Keratinocyte (primary cell): ENCODE measurements around the gene NFASC. TPM values are rescaled to one million over a fixed set of nuclear protein-coding genes. Genes with fewer than 3 reads are reported as not detected.

Experiments
- DNase-seq: peaks from one replicate; pipeline ENCODE4 v3.0.0-alpha.2; 2011; ENCODE audit warnings: low read depth, missing footprints, low spot score
- FAIRE-seq: peaks from 2 replicates; lab custom pipeline; 2011; peaks lifted over from hg19 to GRCh38; lab: Jason Lieb, UNC
- H2AFZ ChIP-seq: 2 replicates; pipeline ENCODE4 v1.6.0; 2012; ENCODE audit warnings: low read length, control low read depth, inconsistent platforms; ENCODE audit not compliant: control insufficient read depth
- H3K27ac ChIP-seq: 2 replicates; pipeline ENCODE4 v1.5.1; 2011; ENCODE audit warnings: low read length; ENCODE audit not compliant: control insufficient read depth, insufficient read depth
- H3K27me3 ChIP-seq: 3 replicates; pipeline ENCODE4 v1.6.0; 2011; ENCODE audit warnings: low read length; ENCODE audit not compliant: control insufficient read depth, insufficient read depth; ENCODE audit errors: extremely low read depth
- H3K36me3 ChIP-seq, 2 experiments: 2 replicates in 1 of 2; 3 replicates in 1 of 2; pipeline ENCODE4 v1.5.1; 2011; ENCODE audit warnings: low read length in 2 of 2, mild to moderate bottlenecking in 1 of 2; ENCODE audit not compliant: control insufficient read depth in 2 of 2, insufficient read depth in 2 of 2; ENCODE audit errors: extremely low read depth in 1 of 2
- H3K4me1 ChIP-seq: 3 replicates; pipeline ENCODE4 v1.5.1; 2011; ENCODE audit warnings: low read length; ENCODE audit not compliant: control insufficient read depth, insufficient read depth; ENCODE audit errors: extremely low read depth
- H3K4me2 ChIP-seq: 3 replicates; pipeline ENCODE4 v1.6.0; 2011; ENCODE audit warnings: low read depth, low read length; ENCODE audit not compliant: control insufficient read depth, insufficient read depth; ENCODE audit errors: extremely low read depth
- H3K4me3 ChIP-seq, 3 experiments: fragments of 200-600 bp in 1 of 3; sonication (generic) in 1 of 3; 2 replicates in 2 of 3; 3 replicates in 1 of 3; pipeline ENCODE4 v1.5.1; 2011 to 2016; ENCODE audit warnings: low read length in 3 of 3, mild to moderate bottlenecking in 3 of 3, control low read depth in 2 of 3, inconsistent platforms in 1 of 3, low read depth in 1 of 3, mixed read lengths in 1 of 3, mixed run types in 1 of 3, moderate library complexity in 1 of 3; ENCODE audit not compliant: control insufficient read depth in 2 of 3, insufficient read depth in 2 of 3; ENCODE audit errors: extremely low read depth in 1 of 3
- H3K79me2 ChIP-seq: 2 replicates; pipeline ENCODE4 v1.6.0; 2012; ENCODE audit warnings: low read length; ENCODE audit not compliant: control insufficient read depth, insufficient read depth
- H3K9ac ChIP-seq: 3 replicates; pipeline ENCODE4 v1.6.0; 2011; ENCODE audit warnings: low read length; ENCODE audit not compliant: control insufficient read depth, insufficient read depth; ENCODE audit errors: extremely low read depth
- H3K9me1 ChIP-seq: 3 replicates; pipeline ENCODE4 v1.6.0; 2011; ENCODE audit warnings: low read length; ENCODE audit not compliant: control insufficient read depth, insufficient read depth; ENCODE audit errors: extremely low read depth
- H3K9me3 ChIP-seq: 2 replicates; pipeline ENCODE4 v1.5.1; 2012; ENCODE audit warnings: low read depth, low read length; ENCODE audit not compliant: control insufficient read depth
- H4K20me1 ChIP-seq: 3 replicates; pipeline ENCODE4 v1.6.0; 2011; ENCODE audit warnings: low read length; ENCODE audit not compliant: control insufficient read depth, insufficient read depth; ENCODE audit errors: extremely low read depth
- CTCF ChIP-seq, 3 experiments: IDR thresholded peaks in 1 of 3; conservative IDR thresholded peaks in 1 of 3; optimal IDR thresholded peaks in 1 of 3; 2 replicates in 2 of 3; 3 replicates in 1 of 3; pipeline versions ENCODE3 to v1.5.1; 2011; ENCODE audit warnings: low read length in 3 of 3, mild to moderate bottlenecking in 3 of 3, moderate library complexity in 2 of 3, control low read depth in 1 of 3, inconsistent platforms in 1 of 3; ENCODE audit not compliant: insufficient read depth in 2 of 3; ENCODE audit errors: extremely low read depth in 1 of 3
- EZH2 ChIP-seq: IDR thresholded peaks from one replicate; pipeline ENCODE4 v1.6.1; 2012; ENCODE audit warnings: inconsistent platforms, mild to moderate bottlenecking, low read length, moderate library complexity
- dilution Hi-C: fragments of 300-500 bp; cut with MboI; formaldehyde crosslinking; loops from one replicate; pipeline ENCODE4 v1.7.0; 2020; ENCODE audit warnings: low sequenced_read_pairs; ENCODE audit not compliant: extremely low pct_ligation_motif_present
- polyA plus RNA-seq, 5 experiments: library from polyadenylated mRNA; depleted of rRNA in 3 of 5; stranded (reverse) in 3 of 5; stranded (forward) in 1 of 5; unstranded in 1 of 5; fragments of >200 nt; gene quantifications; 1 replicate in 1 of 5; 2 replicates in 3 of 5; 3 replicates in 1 of 5; pipeline versions ENCODE4 v1.2.1 to v1.2.3, GENCODE V29; 2011 to 2012; ENCODE audit warnings: missing spikeins in 2 of 5, low read depth in 1 of 5, low replicate concordance in 1 of 5

The NFASC gene
- polyA plus RNA-seq, 1 donor (not counting 4 experiments of a cell fraction or from before 2014, with no cell fraction given), result 4.3 TPM

DNA sequence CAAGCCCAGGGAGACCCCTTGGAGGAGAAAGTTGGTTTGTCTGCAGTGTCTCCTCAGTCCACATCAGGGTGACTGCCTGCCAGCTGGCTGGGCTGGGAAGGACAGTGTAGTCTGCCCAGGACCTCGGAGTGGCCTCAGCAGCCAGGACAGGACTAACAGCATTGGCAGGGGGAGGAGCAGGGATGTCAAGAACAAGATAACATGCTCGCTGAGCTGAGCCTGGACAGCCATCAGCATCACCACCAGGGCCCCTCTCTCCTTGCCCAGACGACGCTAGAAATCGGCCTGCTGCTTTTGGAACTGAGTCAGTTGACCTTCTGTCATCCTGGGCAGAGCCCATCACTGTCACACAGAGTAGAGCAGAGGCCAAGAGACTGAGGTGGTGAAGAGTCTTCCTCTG is 88.7 kb downstream of the NFASC start:
- Histone ChIP-seq H3K4me3 (no peak overlapping the region), H2AFZ (no peak overlapping the region), H3K27ac (no peak overlapping the region), H3K36me3 (no peaks in the 10 kb centered on the region), H3K27me3 (no peaks in the 10 kb centered on the region), H3K9me3 (no peaks in the 10 kb centered on the region), H4K20me1 (no peaks in the 10 kb centered on the region), H3K9ac (no peak overlapping the region), H3K4me1 (no peaks in the 10 kb centered on the region), H3K9me1 (no peaks in the 10 kb centered on the region), H3K79me2 (no peaks in the 10 kb centered on the region), H3K4me2 (no peak overlapping the region)
- no peak for TF ChIP-seq EZH2
- TF ChIP-seq CTCF (optimal IDR thresholded peaks at IDR 0.05 in 1 of 3, IDR thresholded peaks at IDR 0.05 in 1 of 3, conservative IDR thresholded peaks at IDR 0.05 in 1 of 3; ENCODE audit: extremely low read depth in 1 of 3, insufficient read depth in 2 of 3, low read length in 3 of 3), result no peak
- DNase-seq, result no peak
- dilution Hi-C loops, result loop anchor here (25.0 kb wide), 1 partner anchor 147 kb away; no protein-coding TSS in a partner anchor
- FAIRE-seq, result no peak

- Histone ChIP-seq H4K20me1 (no peaks in the 10 kb centered on the region), H3K9ac (no peak overlapping the region), H3K9me3 (no peaks in the 10 kb centered on the region), H3K4me1 (no peaks in the 10 kb centered on the region), H3K79me2 (no peaks in the 10 kb centered on the region), H3K36me3 (no peaks in the 10 kb centered on the region), H3K4me2 (no peak overlapping the region), H3K27me3 (peaks cover 1% of the 10 kb centered on the region), H3K9me1 (no peaks in the 10 kb centered on the region), H3K4me3 (no peak overlapping the region), H3K27ac (no peak overlapping the region), H2AFZ (no peak overlapping the region)
- TF ChIP-seq CTCF (optimal IDR thresholded peaks at IDR 0.05 in 1 of 3, IDR thresholded peaks at IDR 0.05 in 1 of 3, conservative IDR thresholded peaks at IDR 0.05 in 1 of 3; ENCODE audit: extremely low read depth in 1 of 3, insufficient read depth in 2 of 3, low read length in 3 of 3) (no peak), EZH2 (no peak)
- dilution Hi-C loops, result loop anchor here (25.0 kb wide), 1 partner anchor 148 kb away; no protein-coding TSS in a partner anchor
- FAIRE-seq (no peak), DNase-seq (no peak)
These were observed 89.2 kb downstream of the NFASC start for GRCh38 chr1:204959836-204960235.
